ENCODE results near the gene ZNF205.

The ZNF205 gene

DNA sequence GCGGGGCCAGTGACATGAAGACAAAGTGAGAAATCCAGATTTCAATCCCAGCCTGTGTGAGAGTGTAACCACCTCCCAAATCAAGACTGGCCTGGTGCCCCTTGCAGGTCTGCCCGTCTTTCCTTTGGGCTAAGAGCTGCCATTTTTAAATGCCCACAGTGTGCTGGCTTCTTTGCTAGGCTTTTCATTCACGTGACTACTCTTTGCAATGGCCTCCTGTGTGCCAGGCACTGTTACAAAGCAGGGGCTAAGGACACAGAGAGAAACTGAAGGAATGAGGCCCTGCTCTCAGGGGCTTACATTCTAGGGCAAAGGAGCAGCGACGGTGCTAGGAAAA lies 13.0 kb upstream of the ZNF205 start:
- no peaks in the 10 kb centered on the region for H3K9me3 Mint-ChIP-seq
- no peaks in the 10 kb centered on the region for H3K36me3 Mint-ChIP-seq (ENCODE audit: low read depth)
- TF ChIP-seq, protein P1, sequence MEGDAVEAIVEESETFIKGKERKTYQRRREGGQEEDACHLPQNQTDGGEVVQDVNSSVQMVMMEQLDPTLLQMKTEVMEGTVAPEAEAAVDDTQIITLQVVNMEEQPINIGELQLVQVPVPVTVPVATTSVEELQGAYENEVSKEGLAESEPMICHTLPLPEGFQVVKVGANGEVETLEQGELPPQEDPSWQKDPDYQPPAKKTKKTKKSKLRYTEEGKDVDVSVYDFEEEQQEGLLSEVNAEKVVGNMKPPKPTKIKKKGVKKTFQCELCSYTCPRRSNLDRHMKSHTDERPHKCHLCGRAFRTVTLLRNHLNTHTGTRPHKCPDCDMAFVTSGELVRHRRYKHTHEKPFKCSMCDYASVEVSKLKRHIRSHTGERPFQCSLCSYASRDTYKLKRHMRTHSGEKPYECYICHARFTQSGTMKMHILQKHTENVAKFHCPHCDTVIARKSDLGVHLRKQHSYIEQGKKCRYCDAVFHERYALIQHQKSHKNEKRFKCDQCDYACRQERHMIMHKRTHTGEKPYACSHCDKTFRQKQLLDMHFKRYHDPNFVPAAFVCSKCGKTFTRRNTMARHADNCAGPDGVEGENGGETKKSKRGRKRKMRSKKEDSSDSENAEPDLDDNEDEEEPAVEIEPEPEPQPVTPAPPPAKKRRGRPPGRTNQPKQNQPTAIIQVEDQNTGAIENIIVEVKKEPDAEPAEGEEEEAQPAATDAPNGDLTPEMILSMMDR (IDR thresholded peaks at IDR 0.05) = no peak
- H3K4me1 Mint-ChIP-seq = peaks cover 59% of the 10 kb centered on the region
- no peak for DNase-seq
- peak overlapping the region; percentile 50 for H3K4me3 Mint-ChIP-seq
- peaks cover 62% of the 10 kb centered on the region for H3K27me3 Mint-ChIP-seq (ENCODE audit: low read depth, poor library complexity)
- H3K27ac Mint-ChIP-seq = no peak overlapping the region

DNA sequence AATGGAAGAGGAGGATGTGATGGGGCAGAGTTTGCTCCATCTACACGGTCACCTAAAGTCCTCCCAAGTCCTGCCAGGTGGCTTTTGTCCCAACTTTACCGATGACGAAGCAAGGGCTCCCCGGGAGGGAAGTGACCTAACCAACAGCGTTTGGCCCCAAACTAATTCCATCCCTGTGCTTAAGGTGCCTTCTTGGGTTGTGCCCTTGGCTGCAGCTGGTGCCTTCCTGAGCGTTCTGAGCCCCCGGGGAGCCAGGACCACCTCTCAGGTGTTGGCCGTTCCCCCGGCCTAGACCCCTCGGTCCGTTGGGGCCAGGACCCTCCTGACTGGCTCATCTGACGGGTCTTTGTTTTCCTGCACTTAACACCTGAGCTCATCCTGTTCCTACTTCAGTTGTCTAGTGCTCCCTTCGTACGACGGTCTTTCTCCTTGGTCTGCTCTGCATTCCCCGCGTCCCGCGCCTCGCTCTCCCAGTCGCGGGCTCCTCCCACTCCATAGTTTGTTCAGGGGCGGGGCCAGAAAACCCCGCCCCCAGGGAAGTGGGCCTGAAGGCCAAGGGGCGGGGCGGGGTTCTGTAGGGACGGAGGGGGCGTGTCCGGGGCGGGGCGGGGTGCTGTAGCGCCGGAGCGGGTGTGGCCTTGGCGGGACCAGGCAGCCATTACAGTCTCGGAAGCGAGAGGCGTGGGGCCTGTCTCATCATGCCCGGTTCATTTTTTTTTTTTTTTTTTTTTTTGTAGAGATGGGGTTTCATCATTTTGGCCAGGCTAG lies 12.5 kb upstream of the ZNF205 start:
- TF ChIP-seq, protein P1 (IDR thresholded peaks at IDR 0.05) = no peak
- Mint-ChIP-seq H3K27ac (no peak overlapping the region), H3K4me3 (peak overlapping the region; percentile 84), H3K36me3 (ENCODE audit: low read depth) (no peaks in the 10 kb centered on the region), H3K4me1 (peaks cover 62% of the 10 kb centered on the region), H3K9me3 (no peaks in the 10 kb centered on the region), H3K27me3 (ENCODE audit: low read depth, poor library complexity) (peaks cover 62% of the 10 kb centered on the region)
- peak; percentile 95 for DNase-seq

DNA sequence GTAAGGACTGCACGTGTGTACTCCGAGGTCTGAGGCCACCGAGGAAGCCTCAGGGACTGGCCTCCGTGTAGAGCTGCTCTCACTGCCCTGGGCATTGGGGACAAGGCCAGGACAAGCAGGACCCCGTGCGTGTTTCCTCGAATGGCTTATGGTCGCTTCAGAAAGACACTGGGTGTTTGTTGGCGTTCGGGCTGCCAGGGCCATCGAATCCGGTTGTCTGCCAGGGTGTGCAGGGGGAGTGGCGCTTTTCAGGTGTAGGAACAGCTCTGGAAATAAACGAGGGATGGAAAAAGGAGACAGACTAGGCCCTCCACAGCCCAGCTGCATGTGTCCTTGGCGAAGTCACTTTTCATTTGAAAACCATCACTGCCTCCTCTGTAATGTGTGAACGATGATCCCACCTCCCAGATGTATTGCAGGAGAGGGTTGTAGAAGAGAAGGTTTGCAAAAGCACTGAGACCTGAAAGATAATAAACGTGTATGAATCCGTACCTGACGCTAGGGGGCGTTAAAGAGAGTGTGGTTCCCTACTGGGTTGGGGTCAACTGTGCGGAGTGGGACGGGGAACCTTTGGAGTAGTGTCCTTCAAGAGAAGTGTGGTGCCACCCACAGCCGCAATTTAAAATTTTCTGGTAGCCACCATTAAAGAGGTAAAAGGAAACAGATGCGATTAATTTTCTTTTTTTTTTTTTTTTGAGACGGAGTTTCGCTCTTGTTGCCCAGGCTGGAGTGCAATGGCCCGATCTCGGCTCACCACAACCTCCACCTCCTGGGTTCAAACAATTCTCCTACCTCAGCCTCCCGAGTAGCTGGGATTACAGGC lies 11.2 kb upstream of the ZNF205 start:
- Mint-ChIP-seq H3K27me3 (ENCODE audit: low read depth, poor library complexity) (peaks cover 62% of the 10 kb centered on the region), H3K4me1 (peaks cover 68% of the 10 kb centered on the region), H3K9me3 (no peaks in the 10 kb centered on the region), H3K4me3 (peak overlapping the region; percentile 54), H3K36me3 (ENCODE audit: low read depth) (no peaks in the 10 kb centered on the region), H3K27ac (no peak overlapping the region)
- DNase-seq = no peak
- TF ChIP-seq, protein P1 (IDR thresholded peaks at IDR 0.05) = peak; percentile 58

DNA sequence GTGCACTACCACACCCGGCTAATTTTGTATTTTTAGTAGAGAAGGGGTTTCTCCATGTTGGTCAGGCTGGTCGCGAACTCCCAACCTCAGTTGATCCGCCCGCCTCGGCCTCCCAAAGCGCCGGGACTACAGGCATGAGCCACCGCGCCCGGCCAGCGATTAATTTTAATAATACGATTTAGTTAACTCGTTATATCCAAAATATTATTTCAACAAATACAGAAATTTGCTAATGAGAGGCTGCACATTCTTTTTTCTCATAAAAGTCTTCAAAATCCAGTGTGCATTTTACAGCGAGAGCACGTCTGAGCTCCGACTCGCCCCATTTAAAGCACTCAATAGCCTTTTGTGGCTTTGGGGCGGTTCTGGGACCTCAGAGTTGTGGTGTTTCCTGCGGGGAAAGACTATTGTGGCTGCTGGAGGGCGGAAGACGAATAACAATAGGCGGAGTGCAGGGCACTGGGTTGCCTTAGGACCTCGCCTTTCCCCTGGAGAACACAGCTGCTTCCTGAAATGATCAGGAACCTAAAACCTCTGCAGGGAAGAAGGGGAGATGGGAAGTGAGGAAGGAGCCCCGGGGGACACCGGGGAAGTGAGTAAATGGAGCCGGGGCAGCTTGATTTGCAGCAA lies 10.4 kb upstream of the ZNF205 start:
- H3K27ac Mint-ChIP-seq = peak overlapping the region; percentile 89
- DNase-seq = no peak
- H3K36me3 Mint-ChIP-seq (ENCODE audit: low read depth) = no peaks in the 10 kb centered on the region
- no peaks in the 10 kb centered on the region for H3K9me3 Mint-ChIP-seq
- H3K27me3 Mint-ChIP-seq (ENCODE audit: low read depth, poor library complexity) = peaks cover 56% of the 10 kb centered on the region
- peaks cover 69% of the 10 kb centered on the region for H3K4me1 Mint-ChIP-seq
- H3K4me3 Mint-ChIP-seq = peak overlapping the region; percentile 7
- TF ChIP-seq, protein P1 (IDR thresholded peaks at IDR 0.05) = no peak

DNA sequence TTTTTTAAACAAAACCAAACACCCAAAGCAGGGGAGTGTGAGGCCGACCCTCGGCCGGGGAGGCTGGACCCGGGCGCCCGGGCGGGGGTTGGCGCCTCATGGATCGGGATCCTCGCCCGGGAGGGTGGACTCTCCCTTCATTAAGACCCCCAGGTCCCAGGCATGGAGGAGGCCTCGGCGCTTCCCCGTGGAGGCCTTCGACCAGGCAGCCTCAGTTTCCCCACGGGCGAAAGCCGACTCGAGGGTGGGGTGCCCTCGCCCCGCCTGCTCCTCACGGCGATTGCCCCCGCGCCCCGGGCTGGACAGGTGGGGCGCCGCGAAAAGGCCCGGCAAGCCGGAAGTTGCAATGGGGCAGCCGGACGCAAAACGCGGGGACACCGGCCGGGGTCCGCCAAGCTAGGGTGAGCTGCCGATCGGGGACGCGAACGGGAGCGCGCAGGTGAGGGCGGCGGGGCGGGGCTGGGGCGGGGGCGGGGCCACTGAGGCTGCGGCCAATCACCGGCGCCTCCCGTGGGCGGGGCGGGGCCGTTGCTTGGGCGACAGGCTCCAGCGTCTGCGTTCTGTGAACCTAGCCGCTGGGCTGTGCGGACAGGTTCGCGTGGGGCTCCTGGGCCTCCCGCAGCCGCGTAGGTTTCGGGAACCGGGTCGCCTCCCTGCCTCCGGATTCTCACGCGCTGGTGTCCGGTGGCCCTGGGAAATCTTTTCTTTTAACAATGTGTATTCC lies 6.0 kb upstream of the ZNF205 start:
- DNase-seq = peak; percentile 95
- Mint-ChIP-seq H3K9me3 (no peaks in the 10 kb centered on the region), H3K4me1 (peaks cover 38% of the 10 kb centered on the region), H3K27me3 (ENCODE audit: low read depth, poor library complexity) (peaks cover 18% of the 10 kb centered on the region), H3K4me3 (peak overlapping the region; percentile 83), H3K27ac (no peak overlapping the region), H3K36me3 (ENCODE audit: low read depth) (no peaks in the 10 kb centered on the region)
- TF ChIP-seq, protein P1 (IDR thresholded peaks at IDR 0.05) = no peak
